SW 1271 (cell line): ENCODE measurements around the gene LEUTX.
A peak's percentile ranks its signal among the peaks of the same experiment; 100 is the strongest.
"Not testable (repeated sequence)": the region's sequence is repeated elsewhere in the genome, so short reads cannot be mapped to it uniquely, and the experiment has no call there.

Experiments used
- DNase-seq, 2 experiments: peaks; one replicate each; lab custom pipeline; 2025; lab: John Stamatoyannopoulos, UW

Gene LEUTX, protein sequence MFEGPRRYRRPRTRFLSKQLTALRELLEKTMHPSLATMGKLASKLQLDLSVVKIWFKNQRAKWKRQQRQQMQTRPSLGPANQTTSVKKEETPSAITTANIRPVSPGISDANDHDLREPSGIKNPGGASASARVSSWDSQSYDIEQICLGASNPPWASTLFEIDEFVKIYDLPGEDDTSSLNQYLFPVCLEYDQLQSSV

DNA sequence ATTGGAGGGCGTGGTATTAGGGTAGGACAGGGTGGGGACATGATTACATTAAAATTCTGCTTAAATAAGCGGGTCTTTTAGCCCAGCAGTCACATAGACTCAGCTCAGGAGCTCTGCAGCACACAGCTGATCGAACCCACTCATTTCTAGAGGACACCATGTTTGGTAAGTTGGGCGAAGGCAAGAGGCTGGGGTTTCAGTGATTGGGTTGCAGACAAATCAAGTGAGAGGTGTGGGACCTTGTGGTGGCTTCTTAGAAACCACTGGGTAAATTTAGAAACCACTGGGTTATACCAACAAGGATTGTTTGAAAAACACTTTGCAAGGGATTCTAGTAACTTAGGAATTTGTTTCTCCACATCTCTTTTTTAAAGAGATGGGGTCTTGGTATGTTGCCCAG, at the start of gene LEUTX:
Gene LEUTX, plus strand, starts transcription at position 92 of the 400 bp plus-strand sequence. Its CDS starts 67 bp downstream, at position 159.
- DNase-seq, result no peak

- DNase-seq, result no peak
Observed at GRCh38 chr19:39729594-39729993, 49.1 kb upstream of the LEUTX start.

DNA sequence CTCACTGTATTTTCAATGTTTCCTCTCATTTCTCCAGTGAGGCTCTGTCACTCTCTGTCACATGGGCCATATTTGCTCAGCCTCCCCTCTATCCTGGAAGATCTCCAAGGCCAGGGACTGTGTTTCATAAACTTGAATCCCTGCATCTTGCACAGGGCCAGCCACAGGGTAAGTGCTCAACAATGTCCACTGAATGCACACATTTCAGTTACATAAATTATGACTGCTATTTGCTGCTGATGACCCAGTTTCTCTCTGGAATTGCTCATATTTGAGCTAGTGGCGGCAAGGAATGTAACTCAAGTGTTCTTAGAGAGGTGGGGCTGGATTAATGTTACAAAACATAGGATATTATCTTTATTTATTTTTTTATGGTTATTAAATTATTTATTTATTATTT, 47.0 kb upstream of the LEUTX start:
- no peak for DNase-seq

DNA sequence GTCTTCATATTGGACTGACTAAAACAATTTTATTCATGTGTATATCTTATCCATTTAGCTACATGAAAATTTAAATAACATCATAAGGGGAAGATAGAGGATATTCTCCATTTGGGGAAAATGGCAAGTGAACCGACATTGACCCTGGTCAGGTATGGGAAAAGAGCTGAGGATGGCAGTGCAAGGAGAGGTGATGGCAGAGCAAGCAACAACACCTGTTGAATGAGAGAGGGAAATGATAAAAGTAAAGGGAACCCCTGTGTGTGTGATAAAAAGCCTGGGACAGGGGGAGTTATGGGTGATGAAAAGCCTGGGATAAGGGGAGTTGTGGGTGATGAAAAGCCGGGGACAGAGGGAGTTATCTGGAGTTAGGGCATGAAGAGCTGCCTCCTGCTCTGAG, 44.8 kb upstream of the LEUTX start:
- DNase-seq, result no peak

DNA sequence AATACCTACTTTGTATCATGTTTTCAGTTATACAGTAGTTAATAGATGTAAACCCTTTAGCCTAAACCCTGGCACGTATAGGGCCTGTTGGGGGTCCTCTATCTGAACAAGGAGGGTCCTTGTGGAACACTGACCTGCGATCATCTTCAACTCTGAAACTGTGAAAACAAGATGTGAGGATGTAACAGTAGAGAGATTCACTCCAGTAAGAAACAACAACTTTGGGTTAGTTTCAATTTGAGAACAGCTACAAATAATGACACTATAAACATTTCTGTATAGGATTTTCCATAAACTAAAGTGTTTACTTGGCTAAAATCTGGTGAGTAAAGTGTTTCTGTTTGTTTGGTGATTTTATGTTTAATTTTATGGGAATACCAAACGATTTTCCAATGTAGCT, 43.0 kb upstream of the LEUTX start:
- no peak for DNase-seq

- no peak for DNase-seq
Observed at GRCh38 chr19:39736088-39736487, 42.6 kb upstream of the LEUTX start.

GRCh38 chr19:39737351-39737750, 41.3 kb upstream of the LEUTX start:
- DNase-seq, result no peak

DNA sequence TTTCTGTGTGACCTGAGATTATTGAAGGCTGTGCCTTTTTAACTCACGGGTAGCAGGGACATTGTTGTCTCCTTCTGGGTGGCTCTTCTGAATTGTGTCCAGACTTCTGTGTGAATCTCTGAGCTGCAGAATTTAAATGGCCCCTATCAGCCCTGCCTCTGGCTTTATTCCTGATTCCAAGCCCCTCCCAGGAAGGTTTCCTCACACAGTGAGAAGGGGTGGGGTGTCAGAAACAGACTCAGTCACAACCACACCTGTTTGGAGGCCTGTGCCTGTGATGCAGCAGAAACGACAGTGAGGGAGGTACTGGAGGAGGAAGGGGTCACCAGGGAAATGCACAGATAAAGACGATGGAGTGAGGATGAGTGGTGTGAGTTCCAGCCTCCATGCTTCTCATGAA, 40.8 kb upstream of the LEUTX start, which contains the start of gene CLC:
Gene CLC, minus strand, starts transcription at position 139 of the 400 bp plus-strand sequence. Its CDS starts 77 bp downstream, at position 62.
- DNase-seq, result no peak

DNA sequence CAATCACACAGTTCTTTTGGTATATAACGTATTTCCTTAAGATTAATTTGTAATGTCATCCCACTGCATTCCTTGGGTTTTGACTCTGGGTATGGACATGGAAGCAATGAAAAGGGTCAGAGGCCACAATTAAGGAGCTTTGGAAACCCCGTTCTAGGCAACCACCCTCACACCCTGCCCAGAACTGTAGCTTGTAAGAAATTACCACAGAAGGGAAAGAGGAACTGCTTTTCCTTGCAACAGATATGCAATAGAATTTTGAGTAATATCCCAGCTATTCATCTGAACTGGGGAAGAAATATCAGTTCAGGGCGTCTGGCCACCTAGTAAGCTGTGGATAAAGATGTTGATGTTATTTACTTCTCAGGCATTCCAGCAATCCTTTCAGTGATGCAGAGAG, 39.8 kb upstream of the LEUTX start:
- DNase-seq, result no peak

- DNase-seq, result no peak
Observed at GRCh38 chr19:39740395-39740794, 38.3 kb upstream of the LEUTX start.

- DNase-seq, result no peak
Observed at GRCh38 chr19:39745643-39746042, 33.0 kb upstream of the LEUTX start.

DNA sequence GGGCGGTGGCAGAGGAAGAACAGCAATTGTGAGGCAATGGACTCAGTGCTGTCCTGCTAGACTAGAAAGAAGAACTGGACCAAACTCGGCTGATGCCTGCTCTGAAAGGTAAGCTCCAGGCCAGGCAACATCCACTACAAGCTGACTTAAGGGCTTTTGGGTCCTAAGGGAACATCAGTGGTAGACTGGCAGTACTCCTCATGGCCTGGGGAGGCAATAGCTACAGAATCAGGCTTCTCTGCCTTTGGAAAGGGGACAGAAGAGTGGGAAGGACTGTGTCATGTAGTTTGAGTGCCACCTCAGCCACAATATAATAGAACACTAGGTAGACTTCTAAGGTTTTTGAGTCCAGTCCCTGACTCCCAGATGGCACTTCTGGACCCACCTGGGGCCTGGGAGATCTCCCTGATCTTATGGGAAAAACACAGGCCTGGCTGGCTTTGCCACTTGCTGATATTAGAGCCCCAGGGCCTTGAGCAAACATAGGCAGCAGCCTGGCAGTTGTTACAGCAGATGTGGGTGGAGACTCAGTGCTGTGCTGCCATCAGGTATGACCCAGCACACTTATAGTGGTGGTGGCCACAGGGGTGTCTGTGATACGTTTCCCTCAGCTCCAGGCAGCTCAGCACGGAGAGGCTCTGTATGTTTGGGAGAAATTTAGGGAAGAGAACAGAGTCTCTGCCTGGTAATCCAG, 31.7 kb upstream of the LEUTX start:
- DNase-seq, result no peak

DNA sequence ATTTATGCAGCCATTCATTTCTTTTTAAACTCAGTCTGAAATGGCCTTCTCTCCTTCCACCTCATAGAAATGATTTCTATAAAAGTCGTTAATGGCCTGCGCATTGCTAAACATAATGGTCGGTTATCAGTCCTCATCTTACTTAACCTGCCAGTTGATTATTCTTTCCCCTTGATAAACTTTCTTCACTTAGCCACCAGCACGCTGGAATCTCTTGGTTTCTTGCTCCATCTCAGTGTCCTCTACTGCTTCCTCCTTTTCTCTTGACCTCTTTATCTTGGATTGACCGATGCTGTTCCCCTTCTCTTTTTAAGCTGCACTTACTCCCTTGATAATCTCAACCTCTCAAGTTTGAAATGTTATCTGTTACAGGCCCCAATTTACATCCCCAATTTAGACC, 28.7 kb upstream of the LEUTX start:
- no peak for DNase-seq

DNA sequence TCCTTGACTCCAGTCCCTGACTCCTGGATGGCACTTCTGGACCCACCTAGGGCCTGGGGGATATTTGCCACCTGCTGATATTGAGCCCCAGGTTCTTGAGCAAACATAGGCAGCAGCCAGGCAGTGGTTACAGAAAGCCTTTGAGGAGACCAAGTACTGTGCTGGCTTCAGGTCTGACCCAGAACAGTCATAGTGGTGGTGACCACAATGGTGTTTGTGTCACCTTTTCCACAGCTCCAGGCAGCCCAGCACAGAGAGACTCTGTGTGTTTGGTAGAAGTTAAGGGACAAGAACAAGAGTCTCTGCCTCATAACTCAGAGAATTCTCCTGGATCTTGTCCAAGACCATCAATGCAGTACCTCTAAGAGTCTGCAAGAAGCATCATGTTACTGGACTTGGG, 26.3 kb upstream of the LEUTX start:
- DNase-seq, result no peak

- no peak for DNase-seq
Observed at GRCh38 chr19:39752795-39753194, 25.9 kb upstream of the LEUTX start.

DNA sequence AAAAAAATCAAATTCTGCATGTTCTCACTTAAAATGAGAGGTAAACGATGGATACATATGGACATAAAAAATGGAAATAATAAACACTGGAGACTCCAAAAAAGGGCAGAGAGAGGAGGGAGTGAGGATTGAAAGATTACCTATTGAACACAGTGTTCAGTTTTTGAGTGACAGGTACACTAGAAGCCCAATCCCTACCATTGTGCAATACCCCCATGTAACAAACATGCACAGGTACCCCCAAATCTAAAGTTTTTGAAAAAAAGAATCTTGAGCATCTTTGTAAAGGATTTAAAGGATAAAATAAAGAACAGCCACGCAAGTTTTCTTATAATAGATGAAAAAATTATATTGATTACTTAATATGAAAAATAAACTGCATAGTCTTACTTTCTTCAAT, 24.1 kb upstream of the LEUTX start:
- no peak for DNase-seq

DNA sequence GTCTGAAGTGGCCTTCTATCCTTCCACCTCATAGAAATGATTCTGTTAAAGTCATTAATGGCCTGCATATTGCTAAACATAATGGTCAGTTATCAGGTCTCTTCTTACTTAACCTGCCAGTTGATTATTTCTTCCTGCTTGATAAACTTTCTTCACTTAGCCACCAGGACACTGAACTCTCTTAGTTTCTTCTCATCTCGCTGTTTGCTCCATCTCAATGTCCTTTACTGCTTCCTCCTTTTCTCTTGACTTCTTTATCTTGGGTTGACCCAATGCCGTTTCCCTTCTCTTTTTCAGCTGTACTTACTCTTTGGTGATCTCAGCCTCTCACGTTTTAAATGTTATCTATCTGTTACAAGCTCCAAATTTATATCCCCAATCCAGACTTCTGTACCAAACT, 23.7 kb upstream of the LEUTX start:
- DNase-seq, result no peak

GRCh38 chr19:39759457-39760184, 19.0 kb upstream of the LEUTX start:
- DNase-seq, result no peak

DNA sequence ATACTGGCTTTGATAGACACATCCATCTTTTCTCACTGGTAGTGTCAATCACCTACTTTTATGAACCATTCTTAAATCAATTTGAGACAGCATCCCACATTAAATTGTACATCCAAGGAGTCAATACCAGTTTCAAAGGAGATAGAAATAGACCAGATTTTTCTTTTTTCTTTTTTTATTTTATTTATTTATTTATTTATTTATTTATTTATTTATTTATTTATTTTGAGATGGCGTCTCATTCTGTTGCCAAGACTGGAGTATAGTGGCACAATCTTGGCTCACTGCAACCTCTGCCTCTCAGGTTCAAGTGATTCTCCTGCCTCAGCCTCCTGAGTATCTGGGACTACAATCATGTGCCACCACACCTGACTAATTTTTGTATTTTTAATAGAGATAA, 16.8 kb upstream of the LEUTX start:
- not testable (repeated sequence) for DNase-seq

GRCh38 chr19:39765091-39766076, 13.3 kb upstream of the LEUTX start:
- DNase-seq, result peak in 1 of 2 experiments; percentile 23

- DNase-seq, result no peak
Observed at GRCh38 chr19:39768334-39768733, 10.3 kb upstream of the LEUTX start.

DNA sequence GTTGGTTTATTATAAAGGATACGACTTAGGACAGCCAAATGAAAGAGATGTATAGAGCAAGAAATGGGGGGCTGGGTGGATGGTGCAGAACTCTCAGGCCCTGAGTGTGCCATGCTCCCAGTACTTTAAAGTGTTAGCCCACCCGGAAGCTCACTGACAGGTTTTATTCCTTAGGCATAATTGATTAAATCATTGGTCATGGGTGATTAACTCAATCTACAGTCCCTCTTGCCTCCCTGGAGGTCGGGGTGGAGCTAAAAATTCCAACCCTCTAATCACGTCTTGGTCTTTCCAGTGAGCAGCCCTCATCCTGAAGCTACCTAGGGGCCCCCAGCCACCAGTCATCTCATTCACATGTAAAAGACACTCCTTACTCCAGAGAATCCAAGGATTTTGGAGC, 9.9 kb upstream of the LEUTX start:
- DNase-seq, result no peak
